CD4-positive, alpha-beta memory T cell (primary cell): ENCODE results near the gene RIPK4. TPM values are rescaled to one million over a fixed set of nuclear protein-coding genes. Genes with fewer than 3 reads are reported as not detected.

Experiments
- CTCF ChIA-PET: fragments of 350-600 bp; sonication (Branson Sonifier 250); formaldehyde crosslinking; loops from one replicate; lab custom pipeline; 2021; ENCODE audit warnings: inconsistent platforms; ENCODE audit not compliant: partially characterized antibody; lab: Charles Lee
- POLR2A ChIA-PET: fragments of 350-600 bp; sonication (Branson Sonifier 250); formaldehyde crosslinking; loops from one replicate; lab custom pipeline; 2021; ENCODE audit not compliant: partially characterized antibody; lab: Charles Lee
- DNase-seq, 5 donors: peaks; one replicate each; pipeline versions ENCODE4 v3.0.0 to v3.0.0-alpha.2; 2020 to 2022; ENCODE audit warnings: mixed read lengths in 1 of 5
- H3K27ac ChIP-seq: one replicate; pipeline ENCODE4 v1.7.0; 2013; ENCODE audit warnings: low read depth, low read length
- H3K27me3 ChIP-seq: 2 replicates; pipeline ENCODE4 v1.7.0; 2013; ENCODE audit warnings: mild to moderate bottlenecking, low read length, moderate library complexity; ENCODE audit not compliant: insufficient read depth
- H3K36me3 ChIP-seq: 2 replicates; pipeline ENCODE4 v1.7.0; 2013; ENCODE audit warnings: mild to moderate bottlenecking, low read length, moderate library complexity; ENCODE audit not compliant: insufficient read depth
- H3K4me1 ChIP-seq: 2 replicates; pipeline ENCODE4 v1.7.0; 2013; ENCODE audit warnings: mild to moderate bottlenecking, low read length, moderate library complexity; ENCODE audit not compliant: insufficient read depth
- H3K4me3 ChIP-seq, 2 donors: one replicate each; pipeline ENCODE4 v1.7.0; 2013; ENCODE audit warnings: low read length in 2 of 2, mild to moderate bottlenecking in 1 of 2
- H3K9me3 ChIP-seq, 2 donors: one replicate each; pipeline ENCODE4 v1.7.0; 2013; ENCODE audit warnings: low read length in 2 of 2, control low read depth in 1 of 2; ENCODE audit not compliant: control insufficient read depth in 1 of 2
- H3K27ac Mint-ChIP-seq, 7 donors: one replicate each; pipeline ENCODE4 v1.8.0; 2020 to 2021; ENCODE audit warnings: mixed read lengths in 7 of 7, mild to moderate bottlenecking in 6 of 7, inconsistent platforms in 3 of 7, moderate library complexity in 3 of 7
- H3K27me3 Mint-ChIP-seq, 2 donors: one replicate each; pipeline ENCODE4 v1.8.0; 2020 to 2021; ENCODE audit warnings: mixed read lengths in 2 of 2
- H3K36me3 Mint-ChIP-seq, 2 donors: one replicate each; pipeline ENCODE4 v1.8.0; 2020 to 2021; ENCODE audit warnings: mixed read lengths in 2 of 2, inconsistent platforms in 1 of 2, mild to moderate bottlenecking in 1 of 2
- H3K4me1 Mint-ChIP-seq, 4 donors: one replicate each; pipeline ENCODE4 v1.8.0; 2020 to 2021; ENCODE audit warnings: mixed read lengths in 4 of 4, mild to moderate bottlenecking in 1 of 4
- H3K4me3 Mint-ChIP-seq, 8 donors: one replicate each; pipeline ENCODE4 v1.8.0; 2020 to 2021; ENCODE audit warnings: mixed read lengths in 8 of 8, mild to moderate bottlenecking in 7 of 8, moderate library complexity in 6 of 8, inconsistent platforms in 3 of 8
- H3K9me3 Mint-ChIP-seq, 8 donors: one replicate each; pipeline ENCODE4 v1.8.0; 2020 to 2021; ENCODE audit warnings: mixed read lengths in 8 of 8, mild to moderate bottlenecking in 5 of 8, inconsistent platforms in 3 of 8, moderate library complexity in 1 of 8
- intact Hi-C: fragments of 100-400 bp; cut with micrococcal nuclease; formaldehyde crosslinking; loops from one replicate; pipeline ENCODE4 v1.15.1; 2023
- polyA plus RNA-seq, 2 donors: library from polyadenylated mRNA; unstranded; fragments of 300-500 nt; fragmentation: Illumina TruSeq; gene quantifications; one replicate each; pipeline ENCODE4 v1.2.3, GENCODE V29; 2021
- total RNA-seq, 2 experiments: library from RNA; stranded (reverse); gene quantifications; one replicate each; pipeline ENCODE4 v1.2.3, GENCODE V29; 2021

The RIPK4 gene
- total and polyA plus RNA-seq, 4 experiments from 2014 or later, result 0.16 to 0.36 (median 0.26) TPM; not detected in 1

- H3K27me3 ChIP-seq, result peaks cover 3% of the 10 kb centered on the region
- peaks cover 2 to 39% (median 18%) of the 10 kb centered on the region in 8 donors for H3K9me3 Mint-ChIP-seq
- H3K27ac ChIP-seq, result no peak overlapping the region
- no peaks in the 10 kb centered on the region for H3K36me3 ChIP-seq
- no peaks in the 10 kb centered on the region for H3K4me1 Mint-ChIP-seq
- intact Hi-C loops, result no loop called here
- ChIA-PET POLR2A (no interaction called here), CTCF (no interaction called here)
- no peak for DNase-seq
- peaks cover 19 to 30% of the 10 kb centered on the region in 2 donors for H3K27me3 Mint-ChIP-seq
- no peak overlapping the region for H3K27ac Mint-ChIP-seq
- no peak overlapping the region for H3K4me3 Mint-ChIP-seq
- no peak overlapping the region for H3K4me3 ChIP-seq
- H3K9me3 ChIP-seq, result no peaks in the 10 kb centered on the region
- no peaks in the 10 kb centered on the region for H3K4me1 ChIP-seq
- no peaks in the 10 kb centered on the region for H3K36me3 Mint-ChIP-seq
Observed at GRCh38 chr21:41733951-41734689, 32.7 kb downstream of the RIPK4 start.

- peaks cover 29 to 37% of the 10 kb centered on the region in 2 donors for H3K27me3 Mint-ChIP-seq
- no peak overlapping the region for H3K4me3 Mint-ChIP-seq
Observed at GRCh38 chr21:41731081-41731480, 35.8 kb downstream of the RIPK4 start.

GRCh38 chr21:41730367-41730765 lies 36.5 kb downstream of the RIPK4 start:
- POLR2A ChIA-PET, result no interaction called here
- no peaks in the 10 kb centered on the region for H3K36me3 Mint-ChIP-seq

More at GRCh38 chr21:41731081-41731480, 35.8 kb downstream of the RIPK4 start:
- Mint-ChIP-seq H3K9me3 (peaks cover 2 to 33% (median 15%) of the 10 kb centered on the region in 8 donors), H3K27ac (no peak overlapping the region), H3K4me1 (no peaks in the 10 kb centered on the region), H3K36me3 (no peaks in the 10 kb centered on the region)
- no peak overlapping the region for H3K4me3 ChIP-seq
- CTCF ChIA-PET, result no interaction called here
- no peaks in the 10 kb centered on the region for H3K36me3 ChIP-seq
- POLR2A ChIA-PET, result no interaction called here
- intact Hi-C loops, result no loop called here
- no peak overlapping the region for H3K27ac ChIP-seq
- no peaks in the 10 kb centered on the region for H3K4me1 ChIP-seq
- DNase-seq, result no peak
- no peaks in the 10 kb centered on the region for H3K27me3 ChIP-seq
- H3K9me3 ChIP-seq, result no peaks in the 10 kb centered on the region

GRCh38 chr21:41729701-41730366 lies 37.0 kb downstream of the RIPK4 start:
- Mint-ChIP-seq H3K9me3 (peaks cover 2 to 33% (median 15%) of the 10 kb centered on the region in 8 donors), H3K4me3 (no peak overlapping the region), H3K27ac (no peak overlapping the region), H3K36me3 (no peaks in the 10 kb centered on the region), H3K4me1 (peaks cover 0 to 3% (median 0%) of the 10 kb centered on the region in 4 donors), H3K27me3 (peaks cover 33 to 37% of the 10 kb centered on the region in 2 donors)
- no peak for DNase-seq
- Histone ChIP-seq H3K4me3 (no peak overlapping the region), H3K9me3 (no peaks in the 10 kb centered on the region), H3K36me3 (no peaks in the 10 kb centered on the region), H3K4me1 (no peaks in the 10 kb centered on the region), H3K27me3 (no peaks in the 10 kb centered on the region), H3K27ac (no peak overlapping the region)
- POLR2A ChIA-PET, result no interaction called here
- CTCF ChIA-PET, result no interaction called here
- intact Hi-C loops, result no loop called here

More at GRCh38 chr21:41730367-41730765, 36.5 kb downstream of the RIPK4 start:
- no peak overlapping the region for H3K27ac Mint-ChIP-seq
- peaks cover 30 to 35% of the 10 kb centered on the region in 2 donors for H3K27me3 Mint-ChIP-seq
- DNase-seq, result no peak
- H3K9me3 Mint-ChIP-seq, result peaks cover 2 to 33% (median 15%) of the 10 kb centered on the region in 8 donors
- intact Hi-C loops, result no loop called here
- Histone ChIP-seq H3K4me3 (no peak overlapping the region), H3K27ac (no peak overlapping the region), H3K27me3 (no peaks in the 10 kb centered on the region), H3K9me3 (no peaks in the 10 kb centered on the region), H3K4me1 (no peaks in the 10 kb centered on the region), H3K36me3 (no peaks in the 10 kb centered on the region)
- H3K4me3 Mint-ChIP-seq, result no peak overlapping the region
- H3K4me1 Mint-ChIP-seq, result peaks cover 0 to 2% (median 0%) of the 10 kb centered on the region in 4 donors
- CTCF ChIA-PET, result no interaction called here

- H3K36me3 Mint-ChIP-seq, result no peaks in the 10 kb centered on the region
- H3K4me1 ChIP-seq, result no peaks in the 10 kb centered on the region
- peaks cover 0 to 3% (median 0%) of the 10 kb centered on the region in 4 donors for H3K4me1 Mint-ChIP-seq
- no peak for DNase-seq
- no peak overlapping the region for H3K4me3 Mint-ChIP-seq
- H3K27ac Mint-ChIP-seq, result no peak overlapping the region
- intact Hi-C loops, result no loop called here
- ChIA-PET CTCF (no interaction called here), POLR2A (no interaction called here)
- no peak overlapping the region for H3K4me3 ChIP-seq
- no peaks in the 10 kb centered on the region for H3K36me3 ChIP-seq
- no peak overlapping the region for H3K27ac ChIP-seq
- peaks cover 26 to 45% of the 10 kb centered on the region in 2 donors for H3K27me3 Mint-ChIP-seq
- H3K9me3 ChIP-seq, result no peaks in the 10 kb centered on the region
- H3K9me3 Mint-ChIP-seq, result peaks cover 2 to 23% (median 13%) of the 10 kb centered on the region in 8 donors
- no peaks in the 10 kb centered on the region for H3K27me3 ChIP-seq
Observed at GRCh38 chr21:41727784-41728763, 38.8 kb downstream of the RIPK4 start.

- H3K27me3 ChIP-seq, result no peaks in the 10 kb centered on the region
- no peaks in the 10 kb centered on the region for H3K4me1 ChIP-seq
- no peak overlapping the region for H3K27ac ChIP-seq
- Mint-ChIP-seq H3K4me1 (peaks cover 0 to 3% (median 0%) of the 10 kb centered on the region in 4 donors), H3K27ac (no peak overlapping the region), H3K27me3 (peaks cover 32 to 49% of the 10 kb centered on the region in 2 donors), H3K9me3 (peaks cover 2 to 14% (median 6%) of the 10 kb centered on the region in 8 donors), H3K4me3 (no peak overlapping the region), H3K36me3 (no peaks in the 10 kb centered on the region)
- no peaks in the 10 kb centered on the region for H3K36me3 ChIP-seq
- ChIA-PET CTCF (no interaction called here), POLR2A (no interaction called here)
- no peak for DNase-seq
- intact Hi-C loops, result no loop called here
- H3K4me3 ChIP-seq, result no peak overlapping the region
- no peaks in the 10 kb centered on the region for H3K9me3 ChIP-seq
Observed at GRCh38 chr21:41726970-41727783, 39.7 kb downstream of the RIPK4 start.
